SU-DHL-6 (cell line): ENCODE data around the gene CECR2.

Source experiments
- H2AFZ ChIP-seq: fragments of 200-600 bp; sonication (generic); 2 replicates; pipeline ENCODE4 v1.6.1; 2014; ENCODE audit warnings: low read depth, mild to moderate bottlenecking, moderate library complexity, mixed read lengths, antibody characterized with exemption, low read length; ENCODE audit not compliant: severe bottlenecking
- H3F3A ChIP-seq: fragments of 200-600 bp; shearing (Covaris generic); 2 replicates; pipeline ENCODE4 v1.6.0; 2016; ENCODE audit warnings: antibody characterized with exemption, mild to moderate bottlenecking; ENCODE audit not compliant: insufficient read depth
- H3K27ac ChIP-seq: fragments of 200-600 bp; sonication (generic); 2 replicates; pipeline ENCODE4 v1.5.1; 2016; ENCODE audit warnings: low read depth, mild to moderate bottlenecking, low read length, moderate library complexity, mixed read lengths
- H3K27me3 ChIP-seq: fragments of 200-600 bp; sonication (generic), shearing (Covaris generic); 2 replicates; pipeline ENCODE4 v1.6.0; 2014; ENCODE audit warnings: mild to moderate bottlenecking, low read length
- H3K36me3 ChIP-seq: fragments of 200-600 bp; sonication (generic); 2 replicates; pipeline ENCODE4 v1.6.1; 2014; ENCODE audit warnings: mild to moderate bottlenecking, low read length, mixed read lengths
- H3K4me2 ChIP-seq: fragments of 300-600, 200-600 bp; shearing (Covaris generic), sonication (generic); 2 replicates; pipeline ENCODE4 v1.6.0; 2014; ENCODE audit warnings: low read length, low read depth, mild to moderate bottlenecking; ENCODE audit not compliant: poor library complexity, severe bottlenecking
- H3K4me3 ChIP-seq: fragments of 200-600 bp; sonication (generic); 2 replicates; pipeline ENCODE4 v1.5.1; 2014; ENCODE audit warnings: antibody characterized with exemption, low read length, mild to moderate bottlenecking, mixed read lengths; ENCODE audit not compliant: insufficient read depth, poor library complexity, severe bottlenecking
- H3K79me2 ChIP-seq: fragments of 200-600 bp; sonication (generic); 2 replicates; pipeline ENCODE4 v1.6.1; 2014; ENCODE audit warnings: mild to moderate bottlenecking, low read length, moderate library complexity; ENCODE audit not compliant: insufficient read depth
- H3K9ac ChIP-seq: fragments of 200-600 bp; sonication (generic); 2 replicates; pipeline ENCODE4 v1.7.0; 2014; ENCODE audit warnings: mild to moderate bottlenecking, low read length
- H3K9me2 ChIP-seq: fragments of 200-600 bp; sonication (generic); replicated peaks from 2 replicates; pipeline ENCODE4 v1.6.1; 2014; ENCODE audit warnings: low read length; ENCODE audit not compliant: insufficient read depth
- H3K9me3 ChIP-seq: fragments of 200-600 bp; sonication (generic); 2 replicates; pipeline ENCODE4 v1.6.1; 2014; ENCODE audit warnings: low read length, mixed read lengths; ENCODE audit not compliant: insufficient read depth
- H4K20me1 ChIP-seq: fragments of 200-600 bp; sonication (generic); 2 replicates; pipeline ENCODE4 v1.6.1; 2014; ENCODE audit warnings: low read depth, mild to moderate bottlenecking, antibody characterized with exemption, low read length, moderate library complexity, mixed read lengths
- EZH2phosphoT487 ChIP-seq: fragments of 200-600 bp; sonication (generic), shearing (Covaris generic); conservative IDR thresholded peaks from 2 replicates; pipeline ENCODE4 v1.6.1; 2018; ENCODE audit warnings: mild to moderate bottlenecking, antibody characterized with exemption, low read length, moderate library complexity, mixed read lengths
- TF ChIP-seq, protein P1 (sequence below): fragments of 200-600 bp; sonication (generic); IDR thresholded peaks from one replicate; pipeline ENCODE4 v1.5.1; 2017; ENCODE audit warnings: antibody characterized with exemption, mild to moderate bottlenecking, low read length, moderate library complexity; ENCODE audit not compliant: insufficient read depth, poor library complexity, severe bottlenecking

Gene CECR2

DNA sequence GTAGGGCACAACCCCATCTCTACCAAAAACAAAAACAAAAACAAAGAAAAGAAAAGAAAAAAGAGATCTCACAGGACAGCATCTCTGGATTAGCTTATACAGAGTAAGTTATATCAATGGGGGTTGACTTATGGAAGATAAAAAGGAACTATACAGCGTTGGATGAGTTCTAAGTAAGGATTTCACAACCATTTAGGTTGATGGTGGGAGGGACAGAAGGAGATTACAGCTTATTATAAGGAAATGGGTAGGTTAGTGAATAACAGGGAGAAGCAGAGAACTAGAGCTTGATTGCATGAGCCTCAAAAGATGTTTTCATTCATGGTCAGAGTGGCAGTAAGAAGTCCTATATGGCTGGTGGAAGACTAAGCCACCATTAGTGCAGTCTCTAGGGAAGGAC, 60.3 kb downstream of the CECR2 start:
- TF ChIP-seq, protein P1, sequence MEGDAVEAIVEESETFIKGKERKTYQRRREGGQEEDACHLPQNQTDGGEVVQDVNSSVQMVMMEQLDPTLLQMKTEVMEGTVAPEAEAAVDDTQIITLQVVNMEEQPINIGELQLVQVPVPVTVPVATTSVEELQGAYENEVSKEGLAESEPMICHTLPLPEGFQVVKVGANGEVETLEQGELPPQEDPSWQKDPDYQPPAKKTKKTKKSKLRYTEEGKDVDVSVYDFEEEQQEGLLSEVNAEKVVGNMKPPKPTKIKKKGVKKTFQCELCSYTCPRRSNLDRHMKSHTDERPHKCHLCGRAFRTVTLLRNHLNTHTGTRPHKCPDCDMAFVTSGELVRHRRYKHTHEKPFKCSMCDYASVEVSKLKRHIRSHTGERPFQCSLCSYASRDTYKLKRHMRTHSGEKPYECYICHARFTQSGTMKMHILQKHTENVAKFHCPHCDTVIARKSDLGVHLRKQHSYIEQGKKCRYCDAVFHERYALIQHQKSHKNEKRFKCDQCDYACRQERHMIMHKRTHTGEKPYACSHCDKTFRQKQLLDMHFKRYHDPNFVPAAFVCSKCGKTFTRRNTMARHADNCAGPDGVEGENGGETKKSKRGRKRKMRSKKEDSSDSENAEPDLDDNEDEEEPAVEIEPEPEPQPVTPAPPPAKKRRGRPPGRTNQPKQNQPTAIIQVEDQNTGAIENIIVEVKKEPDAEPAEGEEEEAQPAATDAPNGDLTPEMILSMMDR: no peak
- no peak for TF ChIP-seq EZH2phosphoT487
- Histone ChIP-seq H3K9me3 (no peaks in the 10 kb centered on the region), H3F3A (no peaks in the 10 kb centered on the region), H3K4me3 (no peak overlapping the region), H2AFZ (no peak overlapping the region), H3K4me2 (no peak overlapping the region), H3K36me3 (no peaks in the 10 kb centered on the region), H3K79me2 (no peaks in the 10 kb centered on the region), H3K27ac (no peak overlapping the region), H3K27me3 (no peaks in the 10 kb centered on the region), H3K9me2 (no peaks in the 10 kb centered on the region), H4K20me1 (no peaks in the 10 kb centered on the region), H3K9ac (no peak overlapping the region)

DNA sequence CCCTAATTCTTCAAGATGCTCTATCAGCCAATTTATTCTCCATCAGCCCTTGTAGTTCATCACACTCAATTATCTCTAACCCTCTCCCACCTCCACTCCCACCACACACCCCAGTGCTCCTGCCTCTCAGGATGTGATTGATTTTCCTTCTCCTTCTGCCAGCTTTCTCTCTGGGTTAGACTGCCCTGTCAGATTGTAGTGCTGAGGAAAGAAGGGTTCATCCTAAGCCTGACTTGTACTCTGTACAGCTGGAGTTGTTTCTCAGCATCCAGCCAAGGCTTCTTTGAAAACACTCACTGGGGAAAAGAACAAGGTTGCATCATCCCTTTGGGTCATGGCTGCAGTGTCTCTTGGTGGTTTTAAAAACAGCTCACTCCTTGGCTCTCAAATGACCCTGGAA, 61.2 kb downstream of the CECR2 start:
- H4K20me1 ChIP-seq: no peaks in the 10 kb centered on the region
- H3K79me2 ChIP-seq: no peaks in the 10 kb centered on the region
- no peaks in the 10 kb centered on the region for H3K9me3 ChIP-seq
- no peak overlapping the region for H3K4me3 ChIP-seq
- no peaks in the 10 kb centered on the region for H3K36me3 ChIP-seq
- H3K4me2 ChIP-seq: no peak overlapping the region
- H3K9me2 ChIP-seq: no peaks in the 10 kb centered on the region
- no peak overlapping the region for H3K27ac ChIP-seq
- H3F3A ChIP-seq: no peaks in the 10 kb centered on the region
- no peaks in the 10 kb centered on the region for H3K27me3 ChIP-seq
- H2AFZ ChIP-seq: no peak overlapping the region
- TF ChIP-seq EZH2phosphoT487: no peak
- TF ChIP-seq, protein P1: no peak
- no peak overlapping the region for H3K9ac ChIP-seq

DNA sequence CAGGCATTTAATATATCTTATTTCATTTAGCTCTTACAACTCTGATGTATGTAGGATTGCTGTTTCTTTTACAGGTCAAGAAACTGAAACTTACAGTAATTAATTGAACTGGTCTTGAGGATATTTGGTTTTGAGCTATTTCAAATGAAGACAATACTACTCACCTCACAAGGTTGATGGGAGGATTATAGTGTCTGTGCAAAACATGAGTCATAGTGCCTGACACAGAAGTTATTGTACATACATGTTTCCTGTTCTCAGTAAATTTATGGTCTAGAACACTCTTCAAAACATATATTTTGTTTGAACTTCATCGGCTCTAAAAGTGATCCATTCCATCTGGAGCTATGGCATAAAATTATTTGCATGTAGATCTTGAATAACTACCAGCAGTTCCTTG, 61.9 kb downstream of the CECR2 start:
- no peaks in the 10 kb centered on the region for H3K36me3 ChIP-seq
- no peak overlapping the region for H2AFZ ChIP-seq
- no peaks in the 10 kb centered on the region for H3K79me2 ChIP-seq
- no peaks in the 10 kb centered on the region for H3K27me3 ChIP-seq
- no peaks in the 10 kb centered on the region for H3K9me3 ChIP-seq
- H4K20me1 ChIP-seq: no peaks in the 10 kb centered on the region
- H3K27ac ChIP-seq: no peak overlapping the region
- H3K9me2 ChIP-seq: no peaks in the 10 kb centered on the region
- no peak overlapping the region for H3K4me2 ChIP-seq
- no peak for TF ChIP-seq EZH2phosphoT487
- TF ChIP-seq, protein P1: no peak
- H3F3A ChIP-seq: no peaks in the 10 kb centered on the region
- no peak overlapping the region for H3K4me3 ChIP-seq
- no peak overlapping the region for H3K9ac ChIP-seq

DNA sequence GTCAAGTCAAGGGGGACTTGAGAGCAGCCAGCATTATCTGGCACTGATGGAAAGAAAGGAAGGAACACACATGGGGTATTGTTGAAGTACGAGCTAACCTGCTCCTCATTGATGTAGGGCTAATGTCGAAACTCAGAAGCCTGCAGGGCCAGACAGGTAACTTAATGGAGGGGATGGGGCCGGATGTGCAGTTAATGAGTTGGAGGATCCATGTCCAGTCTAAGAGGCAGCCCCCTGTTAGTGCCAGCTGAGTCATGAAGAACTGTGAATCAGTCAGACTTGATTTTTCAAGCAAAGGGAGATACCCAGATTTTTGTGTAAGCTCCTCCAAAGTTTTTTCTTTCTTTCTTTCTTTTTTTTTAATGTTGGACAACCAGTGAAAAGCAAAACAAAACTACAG, 65.6 kb downstream of the CECR2 start:
- H3F3A ChIP-seq: no peaks in the 10 kb centered on the region
- no peaks in the 10 kb centered on the region for H3K9me3 ChIP-seq
- H3K4me2 ChIP-seq: no peak overlapping the region
- no peaks in the 10 kb centered on the region for H3K36me3 ChIP-seq
- no peak overlapping the region for H3K9ac ChIP-seq
- no peaks in the 10 kb centered on the region for H3K79me2 ChIP-seq
- TF ChIP-seq, protein P1: no peak
- TF ChIP-seq EZH2phosphoT487: no peak
- no peak overlapping the region for H3K27ac ChIP-seq
- H4K20me1 ChIP-seq: no peaks in the 10 kb centered on the region
- H3K9me2 ChIP-seq: no peaks in the 10 kb centered on the region
- no peaks in the 10 kb centered on the region for H3K27me3 ChIP-seq
- H2AFZ ChIP-seq: no peak overlapping the region
- H3K4me3 ChIP-seq: no peak overlapping the region
